ENCODE data around the gene SLC5A6.

DNA sequence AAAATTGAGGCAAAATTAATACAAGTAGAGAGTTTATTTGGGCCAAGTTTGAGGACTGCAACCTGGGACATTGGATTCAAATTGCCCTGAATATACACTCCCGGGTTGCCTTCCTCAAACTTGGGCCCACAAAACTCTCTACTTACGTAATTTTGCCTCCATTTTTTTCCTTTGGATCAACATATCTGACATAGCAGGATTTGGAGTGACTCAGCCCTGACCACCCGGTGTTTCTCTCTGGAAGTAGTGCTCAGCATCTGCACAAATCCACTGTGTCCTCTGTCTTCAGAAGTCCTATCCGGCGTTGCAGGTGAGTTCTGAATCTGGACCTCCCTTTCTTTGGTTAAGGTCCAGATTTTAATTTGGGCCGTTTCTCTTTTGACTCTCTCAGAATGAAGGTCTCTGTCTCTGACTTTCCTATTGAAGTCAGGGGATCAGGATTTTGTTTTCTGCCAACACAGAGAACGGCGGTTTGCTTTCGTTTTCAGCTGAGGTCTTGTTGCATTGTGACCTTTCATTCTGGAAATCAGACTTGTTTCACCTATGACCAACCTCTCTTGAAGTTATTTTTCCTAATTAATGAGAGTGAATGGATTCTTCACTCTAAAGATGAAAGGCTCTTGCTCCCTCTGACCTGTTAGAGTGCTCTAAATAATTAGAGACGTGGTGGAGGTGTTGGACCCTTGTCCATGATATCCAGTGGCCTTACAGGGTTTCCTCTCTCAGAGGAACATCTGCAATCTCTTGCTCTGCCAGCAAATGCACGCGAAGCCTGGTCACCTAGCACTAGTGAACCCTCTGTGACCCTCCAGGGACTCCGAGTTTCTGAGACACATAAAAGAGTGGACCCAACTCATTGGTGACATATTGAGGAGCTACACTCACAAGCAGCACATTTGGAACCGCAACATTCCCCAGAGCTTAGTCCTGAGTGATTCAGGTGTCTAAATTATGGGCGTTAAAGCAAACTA is 49.6 kb downstream of the SLC5A6 start:
- no peak for TF ChIP-seq POLR2A (IDR thresholded peaks at IDR 0.05)
- TF ChIP-seq, protein P1, sequence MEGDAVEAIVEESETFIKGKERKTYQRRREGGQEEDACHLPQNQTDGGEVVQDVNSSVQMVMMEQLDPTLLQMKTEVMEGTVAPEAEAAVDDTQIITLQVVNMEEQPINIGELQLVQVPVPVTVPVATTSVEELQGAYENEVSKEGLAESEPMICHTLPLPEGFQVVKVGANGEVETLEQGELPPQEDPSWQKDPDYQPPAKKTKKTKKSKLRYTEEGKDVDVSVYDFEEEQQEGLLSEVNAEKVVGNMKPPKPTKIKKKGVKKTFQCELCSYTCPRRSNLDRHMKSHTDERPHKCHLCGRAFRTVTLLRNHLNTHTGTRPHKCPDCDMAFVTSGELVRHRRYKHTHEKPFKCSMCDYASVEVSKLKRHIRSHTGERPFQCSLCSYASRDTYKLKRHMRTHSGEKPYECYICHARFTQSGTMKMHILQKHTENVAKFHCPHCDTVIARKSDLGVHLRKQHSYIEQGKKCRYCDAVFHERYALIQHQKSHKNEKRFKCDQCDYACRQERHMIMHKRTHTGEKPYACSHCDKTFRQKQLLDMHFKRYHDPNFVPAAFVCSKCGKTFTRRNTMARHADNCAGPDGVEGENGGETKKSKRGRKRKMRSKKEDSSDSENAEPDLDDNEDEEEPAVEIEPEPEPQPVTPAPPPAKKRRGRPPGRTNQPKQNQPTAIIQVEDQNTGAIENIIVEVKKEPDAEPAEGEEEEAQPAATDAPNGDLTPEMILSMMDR (IDR thresholded peaks at IDR 0.05): no peak
- TF ChIP-seq EP300 (IDR thresholded peaks at IDR 0.05): no peak
- TF ChIP-seq POLR2AphosphoS5 (IDR thresholded peaks at IDR 0.05): no peak

All from stomach (tissue), 4 donors.